ENCODE results near the gene NR2F1-AS1. TPM values are rescaled to one million over a fixed set of nuclear protein-coding genes. Genes with fewer than 3 reads are reported as not detected.

Gene NR2F1-AS1
- total and polyA plus RNA-seq, 4 donors: 50.9 to 71.5 (median 66.6) TPM

GRCh38 chr5:93584596-93585040 is 3.6 kb upstream of the NR2F1-AS1 start:
- Histone ChIP-seq H3K27ac (ENCODE audit: low read depth, low read length) (peak overlapping the region; percentile 40), H3K36me3 (ENCODE audit: control insufficient read depth, insufficient read depth, low read length) (peaks cover 9% of the 10 kb centered on the region), H3K4me3 (ENCODE audit: low read depth, low read length) (peak overlapping the region; percentile 89), H3K4me1 (ENCODE audit: control insufficient read depth, insufficient read depth, low read length) (peaks cover 10% of the 10 kb centered on the region), H3K27me3 (ENCODE audit: control insufficient read depth, insufficient read depth, low read length) (no peaks in the 10 kb centered on the region), H3K9me3 (ENCODE audit: control insufficient read depth, insufficient read depth, low read length) (no peaks in the 10 kb centered on the region)
- no peak for DNase-seq (ENCODE audit: low read depth in 4 of 6, low spot score in 6 of 6)
- WGBS (ENCODE audit: insufficient coverage): 0% methylated on average over 17 of the region's 48 CpGs

- H3K4me3 ChIP-seq (ENCODE audit: low read depth, low read length): peak overlapping the region; percentile 89
- DNase-seq (ENCODE audit: low read depth in 4 of 6, low spot score in 6 of 6): peak in 2 of 6 donors; percentile 82 to 88
- WGBS (ENCODE audit: insufficient coverage): under 1% methylated on average over 101 of the region's 110 CpGs
- H3K36me3 ChIP-seq (ENCODE audit: control insufficient read depth, insufficient read depth, low read length): peaks cover 9% of the 10 kb centered on the region
- no peaks in the 10 kb centered on the region for H3K27me3 ChIP-seq (ENCODE audit: control insufficient read depth, insufficient read depth, low read length)
- peaks cover 15% of the 10 kb centered on the region for H3K4me1 ChIP-seq (ENCODE audit: control insufficient read depth, insufficient read depth, low read length)
- no peaks in the 10 kb centered on the region for H3K9me3 ChIP-seq (ENCODE audit: control insufficient read depth, insufficient read depth, low read length)
- H3K27ac ChIP-seq (ENCODE audit: low read depth, low read length): peak overlapping the region; percentile 92
Measured at GRCh38 chr5:93583768-93584595, 3.0 kb upstream of the NR2F1-AS1 start.

GRCh38 chr5:93583439-93583767 is 2.4 kb upstream of the NR2F1-AS1 start:
- Histone ChIP-seq H3K4me1 (ENCODE audit: control insufficient read depth, insufficient read depth, low read length) (peaks cover 20% of the 10 kb centered on the region), H3K27me3 (ENCODE audit: control insufficient read depth, insufficient read depth, low read length) (no peaks in the 10 kb centered on the region), H3K27ac (ENCODE audit: low read depth, low read length) (peak overlapping the region; percentile 92), H3K9me3 (ENCODE audit: control insufficient read depth, insufficient read depth, low read length) (no peaks in the 10 kb centered on the region), H3K36me3 (ENCODE audit: control insufficient read depth, insufficient read depth, low read length) (peaks cover 9% of the 10 kb centered on the region), H3K4me3 (ENCODE audit: low read depth, low read length) (peak overlapping the region; percentile 61)
- DNase-seq (ENCODE audit: low read depth in 4 of 6, low spot score in 6 of 6): peak in 1 of 6 donors; percentile 81
- no CpG with 5 or more reads among the region's 4 CpGs for WGBS (ENCODE audit: insufficient coverage)

- no peaks in the 10 kb centered on the region for H3K27me3 ChIP-seq (ENCODE audit: control insufficient read depth, insufficient read depth, low read length)
- peaks cover 22% of the 10 kb centered on the region for H3K4me1 ChIP-seq (ENCODE audit: control insufficient read depth, insufficient read depth, low read length)
- peak within 1 kb of the TSS; percentile 92 for H3K27ac ChIP-seq (ENCODE audit: low read depth, low read length)
- WGBS (ENCODE audit: insufficient coverage): 0% methylated on average over 12 of the region's 21 CpGs
- DNase-seq (ENCODE audit: low read depth in 4 of 6, low spot score in 6 of 6): peak; percentile 89 to 98 (median 94)
- H3K36me3 ChIP-seq (ENCODE audit: control insufficient read depth, insufficient read depth, low read length): peaks cover 5% of the 10 kb centered on the region
- H3K9me3 ChIP-seq (ENCODE audit: control insufficient read depth, insufficient read depth, low read length): no peaks in the 10 kb centered on the region
- peak within 1 kb of the TSS; percentile 61 for H3K4me3 ChIP-seq (ENCODE audit: low read depth, low read length)
Measured at GRCh38 chr5:93582677-93583438, 1.8 kb upstream of the NR2F1-AS1 start, which contains the start of gene NR2F1. Gene NR2F1 (plus strand): TSS chr5:93583222. CDS start chr5:93585024, 1,802 bp downstream.

- Histone ChIP-seq H3K9me3 (ENCODE audit: control insufficient read depth, insufficient read depth, low read length) (no peaks in the 10 kb centered on the region), H3K27ac (ENCODE audit: low read depth, low read length) (peak overlapping the region; percentile 92), H3K36me3 (ENCODE audit: control insufficient read depth, insufficient read depth, low read length) (no peaks in the 10 kb centered on the region), H3K4me3 (ENCODE audit: low read depth, low read length) (peak overlapping the region; percentile 61), H3K27me3 (ENCODE audit: control insufficient read depth, insufficient read depth, low read length) (no peaks in the 10 kb centered on the region), H3K4me1 (ENCODE audit: control insufficient read depth, insufficient read depth, low read length) (peaks cover 16% of the 10 kb centered on the region)
- DNase-seq (ENCODE audit: low read depth in 4 of 6, low spot score in 6 of 6): peak in 1 of 6 donors; percentile 67
- no CpG with 5 or more reads among the region's 2 CpGs for WGBS (ENCODE audit: insufficient coverage)
Measured at GRCh38 chr5:93582167-93582462, 1.1 kb upstream of the NR2F1-AS1 start.

- Histone ChIP-seq H3K27me3 (ENCODE audit: control insufficient read depth, insufficient read depth, low read length) (no peaks in the 10 kb centered on the region), H3K36me3 (ENCODE audit: control insufficient read depth, insufficient read depth, low read length) (no peaks in the 10 kb centered on the region)
- 0% methylated on average over 66 of the region's 73 CpGs for WGBS (ENCODE audit: insufficient coverage)
Measured at GRCh38 chr5:93580063-93580926, 724 bp downstream of the NR2F1-AS1 start.

GRCh38 chr5:93579692-93580062 is 1.3 kb downstream of the NR2F1-AS1 start:
- H3K4me1 ChIP-seq (ENCODE audit: control insufficient read depth, insufficient read depth, low read length): peaks cover 19% of the 10 kb centered on the region
- DNase-seq (ENCODE audit: low read depth in 4 of 6, low spot score in 6 of 6): peak in 2 of 6 donors; percentile 50 to 89
- peaks cover 3% of the 10 kb centered on the region for H3K27me3 ChIP-seq (ENCODE audit: control insufficient read depth, insufficient read depth, low read length)
- peak overlapping the region; percentile 92 for H3K27ac ChIP-seq (ENCODE audit: low read depth, low read length)
- whole genome bisulfite sequencing (ENCODE audit: insufficient coverage): 0% methylated on average over 32 of the region's 32 CpGs
- no peaks in the 10 kb centered on the region for H3K9me3 ChIP-seq (ENCODE audit: control insufficient read depth, insufficient read depth, low read length)
- H3K36me3 ChIP-seq (ENCODE audit: control insufficient read depth, insufficient read depth, low read length): no peaks in the 10 kb centered on the region
- peak overlapping the region; percentile 61 for H3K4me3 ChIP-seq (ENCODE audit: low read depth, low read length)

More at GRCh38 chr5:93580063-93580926, 724 bp downstream of the NR2F1-AS1 start:
- Histone ChIP-seq H3K4me1 (ENCODE audit: control insufficient read depth, insufficient read depth, low read length) (peaks cover 19% of the 10 kb centered on the region), H3K9me3 (ENCODE audit: control insufficient read depth, insufficient read depth, low read length) (no peaks in the 10 kb centered on the region), H3K27ac (ENCODE audit: low read depth, low read length) (peak overlapping the region; percentile 92), H3K4me3 (ENCODE audit: low read depth, low read length) (peak overlapping the region; percentile 61)
- DNase-seq (ENCODE audit: low read depth in 4 of 6, low spot score in 6 of 6): peak in 4 of 6 donors; percentile 33 to 83 (median 77)

- Histone ChIP-seq H3K4me1 (ENCODE audit: control insufficient read depth, insufficient read depth, low read length) (peaks cover 22% of the 10 kb centered on the region), H3K4me3 (ENCODE audit: low read depth, low read length) (peak overlapping the region; percentile 61), H3K27me3 (ENCODE audit: control insufficient read depth, insufficient read depth, low read length) (peaks cover 7% of the 10 kb centered on the region), H3K27ac (ENCODE audit: low read depth, low read length) (peak overlapping the region; percentile 92), H3K36me3 (ENCODE audit: control insufficient read depth, insufficient read depth, low read length) (no peaks in the 10 kb centered on the region), H3K9me3 (ENCODE audit: control insufficient read depth, insufficient read depth, low read length) (no peaks in the 10 kb centered on the region)
- under 1% methylated on average over 48 of the region's 49 CpGs for WGBS (ENCODE audit: insufficient coverage)
- DNase-seq (ENCODE audit: low read depth in 4 of 6, low spot score in 6 of 6): peak in 2 of 6 donors; percentile 89 to 93
Measured at GRCh38 chr5:93578813-93579691, 2.0 kb downstream of the NR2F1-AS1 start.

Measured in spinal cord (tissue), 10 donors.